Right atrium auricular region (tissue), 2 donors: ENCODE measurements around the gene PREPL. TPM values are rescaled to one million over a fixed set of nuclear protein-coding genes. Genes with fewer than 3 reads are reported as not detected.

Source experiments
- DNase-seq: peaks from one replicate; pipeline ENCODE4 v3.0.0-alpha.2; 2019; ENCODE audit warnings: low spot score
- H3K27ac ChIP-seq, 2 donors: fragments of 200-600 bp; sonication (generic); 1 replicate in 1 of 2; 2 replicates in 1 of 2; pipeline ENCODE4 v1.5.1; 2016 to 2019
- H3K27me3 ChIP-seq, 2 donors: fragments of 200-600 bp; sonication (generic); one replicate each; pipeline versions ENCODE4 v1.5.1 to v1.6.0; 2017 to 2019
- H3K36me3 ChIP-seq: fragments of 200-600 bp; sonication (generic); one replicate; pipeline ENCODE4 v1.5.1; 2016
- H3K4me1 ChIP-seq, 2 donors: fragments of 200-600 bp; sonication (generic); one replicate each; pipeline versions ENCODE4 v1.5.1 to v1.6.0; 2017 to 2019
- H3K4me3 ChIP-seq, 2 donors: fragments of 200-600 bp; sonication (generic); 1 replicate in 1 of 2; 2 replicates in 1 of 2; pipeline ENCODE4 v1.5.1; 2017 to 2019; ENCODE audit warnings: mild to moderate bottlenecking in 1 of 2, moderate library complexity in 1 of 2
- H3K9me3 ChIP-seq, 2 donors: fragments of 200-600 bp; sonication (generic); one replicate each; pipeline ENCODE4 v1.5.1; 2019
- CTCF ChIP-seq, 2 donors: fragments of 200-600 bp; sonication (generic); IDR thresholded peaks; one replicate each; pipeline ENCODE4 v1.5.1; 2019; ENCODE audit warnings: antibody characterized with exemption in 2 of 2
- total RNA-seq, 2 donors: library from RNA; depleted of rRNA; stranded (reverse); fragments of >200 nt; gene quantifications; one replicate each; pipeline ENCODE4 v1.1.0, GENCODE V29; 2016

The PREPL gene
- total RNA-seq, 2 donors from 2014 or later: 71.5 to 98.5 TPM

- Histone ChIP-seq H3K9me3 (no peaks in the 10 kb centered on the region), H3K4me1 (peaks cover 0 to 21% of the 10 kb centered on the region in 2 donors), H3K4me3 (no peak overlapping the region), H3K36me3 (peaks cover 50% of the 10 kb centered on the region), H3K27me3 (no peaks in the 10 kb centered on the region), H3K27ac (no peak overlapping the region)
- DNase-seq: no peak
- no peak for TF ChIP-seq CTCF (IDR thresholded peaks at IDR 0.05)
Measured at GRCh38 chr2:44321360-44321759, 39.9 kb downstream of the PREPL start.

- peaks cover 54% of the 10 kb centered on the region for H3K36me3 ChIP-seq
- no peak overlapping the region for H3K27ac ChIP-seq
- no peaks in the 10 kb centered on the region for H3K9me3 ChIP-seq
- no peak for TF ChIP-seq CTCF (IDR thresholded peaks at IDR 0.05)
- H3K4me1 ChIP-seq: peaks cover 0 to 16% of the 10 kb centered on the region in 2 donors
- DNase-seq: no peak
- no peaks in the 10 kb centered on the region for H3K27me3 ChIP-seq
- no peak overlapping the region for H3K4me3 ChIP-seq
Measured at GRCh38 chr2:44320832-44321231, 40.5 kb downstream of the PREPL start.

- Histone ChIP-seq H3K4me1 (no peaks in the 10 kb centered on the region), H3K27ac (no peak overlapping the region), H3K27me3 (no peaks in the 10 kb centered on the region), H3K9me3 (peaks cover 4 to 12% of the 10 kb centered on the region in 2 donors), H3K4me3 (no peak overlapping the region), H3K36me3 (peaks cover 63% of the 10 kb centered on the region)
- no peak for DNase-seq
- no peak for TF ChIP-seq CTCF (IDR thresholded peaks at IDR 0.05)
Measured at GRCh38 chr2:44315945-44316344, 45.3 kb downstream of the PREPL start.

GRCh38 chr2:44314362-44314761, 46.9 kb downstream of the PREPL start:
- no peak overlapping the region for H3K27ac ChIP-seq
- peaks cover 10 to 28% of the 10 kb centered on the region in 2 donors for H3K9me3 ChIP-seq
- no peak overlapping the region for H3K4me3 ChIP-seq
- H3K4me1 ChIP-seq: no peaks in the 10 kb centered on the region
- TF ChIP-seq CTCF (IDR thresholded peaks at IDR 0.05): no peak
- DNase-seq: no peak
- H3K27me3 ChIP-seq: no peaks in the 10 kb centered on the region
- peaks cover 48% of the 10 kb centered on the region for H3K36me3 ChIP-seq

GRCh38 chr2:44310287-44310686, 51.0 kb downstream of the PREPL start:
- Histone ChIP-seq H3K4me1 (no peaks in the 10 kb centered on the region), H3K27me3 (no peaks in the 10 kb centered on the region), H3K27ac (no peak overlapping the region), H3K9me3 (peaks cover 10 to 35% of the 10 kb centered on the region in 2 donors), H3K36me3 (peaks cover 30% of the 10 kb centered on the region), H3K4me3 (no peak overlapping the region)
- no peak for DNase-seq
- no peak for TF ChIP-seq CTCF (IDR thresholded peaks at IDR 0.05)

- no peak for TF ChIP-seq CTCF (IDR thresholded peaks at IDR 0.05)
- no peak overlapping the region for H3K4me3 ChIP-seq
- peaks cover 5 to 22% of the 10 kb centered on the region in 2 donors for H3K9me3 ChIP-seq
- peaks cover 0 to 5% of the 10 kb centered on the region in 2 donors for H3K4me1 ChIP-seq
- no peak overlapping the region for H3K27ac ChIP-seq
- no peak for DNase-seq
- H3K27me3 ChIP-seq: no peaks in the 10 kb centered on the region
- H3K36me3 ChIP-seq: peaks cover under 1% of the 10 kb centered on the region
Measured at GRCh38 chr2:44305882-44306281, 55.4 kb downstream of the PREPL start.
